GM12891 (cell line): ENCODE measurements around the gene PTCH1.
A peak's percentile ranks its signal among the peaks of the same experiment; 100 is the strongest.

Experiments used
- DNase-seq: peaks from one replicate; pipeline ENCODE4 v3.0.0; 2011; ENCODE audit warnings: low spot score; ENCODE audit not compliant: insufficient read length
- FAIRE-seq: peaks from 2 replicates; lab custom pipeline; 2011; peaks lifted over from hg19 to GRCh38; lab: Jason Lieb, UNC
- PAX5 ChIP-seq: IDR thresholded peaks from 2 replicates; pipeline ENCODE4 v1.6.1; 2011; ENCODE audit warnings: low read length, moderate library complexity, mild to moderate bottlenecking; ENCODE audit not compliant: insufficient read depth, severe bottlenecking
- POLR2A ChIP-seq: IDR thresholded peaks from 2 replicates; pipeline ENCODE4 v1.6.1; 2011; ENCODE audit warnings: low read depth, low read length, control low read depth
- POLR2AphosphoS5 ChIP-seq: IDR thresholded peaks from 2 replicates; pipeline ENCODE4 v1.6.1; 2011; ENCODE audit warnings: low read depth, low read length, control low read depth
- POU2F2 ChIP-seq: IDR thresholded peaks from 2 replicates; pipeline ENCODE4 v1.6.1; 2011; ENCODE audit warnings: low read depth, mild to moderate bottlenecking, control low read depth, low read length, moderate library complexity
- SPI1 ChIP-seq: IDR thresholded peaks from 2 replicates; pipeline ENCODE4 v1.6.1; 2011; ENCODE audit warnings: low read depth, low read length, control low read depth
- TAF1 ChIP-seq: IDR thresholded peaks from 2 replicates; pipeline ENCODE4 v1.6.1; 2011; ENCODE audit warnings: low read depth, low read length, control low read depth

Gene PTCH1

DNA sequence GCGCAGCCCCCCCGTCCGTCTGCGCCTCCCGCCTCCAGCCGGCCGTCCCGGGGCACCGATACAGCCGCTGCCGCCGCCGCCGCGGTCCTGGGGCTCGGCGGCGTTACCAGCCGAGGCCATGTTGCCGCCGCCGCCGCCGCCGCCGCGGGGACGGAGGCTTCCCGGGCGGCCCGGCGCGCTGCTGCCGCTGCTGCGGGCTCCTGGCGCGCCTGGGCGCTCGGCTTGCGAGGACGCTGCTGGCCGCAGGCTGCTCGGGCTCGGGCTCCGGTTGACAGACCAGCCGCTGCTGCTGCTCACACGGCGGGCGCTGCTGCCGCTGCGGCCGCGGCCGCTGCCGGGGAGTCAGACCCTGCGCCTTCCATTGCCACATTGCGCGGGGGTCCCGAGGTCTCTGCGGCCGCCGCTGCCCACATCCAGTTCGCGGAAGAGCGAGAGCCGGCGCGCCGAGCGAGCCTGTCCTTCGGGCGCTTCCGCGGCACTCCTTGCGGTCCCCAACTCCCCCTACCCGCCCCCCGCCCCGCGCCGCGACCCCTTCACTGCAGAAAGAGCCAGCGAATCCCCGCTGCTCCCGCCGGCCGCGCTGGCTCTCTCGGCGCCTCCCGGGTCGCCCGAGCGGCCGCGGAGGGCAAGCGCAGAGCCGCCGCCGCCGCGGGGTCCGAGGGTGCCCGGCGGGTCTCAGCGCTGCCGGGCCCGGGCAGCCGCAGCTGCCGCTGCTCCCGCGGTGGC, 8.4 kb downstream of the PTCH1 start:
- no peak for DNase-seq

DNA sequence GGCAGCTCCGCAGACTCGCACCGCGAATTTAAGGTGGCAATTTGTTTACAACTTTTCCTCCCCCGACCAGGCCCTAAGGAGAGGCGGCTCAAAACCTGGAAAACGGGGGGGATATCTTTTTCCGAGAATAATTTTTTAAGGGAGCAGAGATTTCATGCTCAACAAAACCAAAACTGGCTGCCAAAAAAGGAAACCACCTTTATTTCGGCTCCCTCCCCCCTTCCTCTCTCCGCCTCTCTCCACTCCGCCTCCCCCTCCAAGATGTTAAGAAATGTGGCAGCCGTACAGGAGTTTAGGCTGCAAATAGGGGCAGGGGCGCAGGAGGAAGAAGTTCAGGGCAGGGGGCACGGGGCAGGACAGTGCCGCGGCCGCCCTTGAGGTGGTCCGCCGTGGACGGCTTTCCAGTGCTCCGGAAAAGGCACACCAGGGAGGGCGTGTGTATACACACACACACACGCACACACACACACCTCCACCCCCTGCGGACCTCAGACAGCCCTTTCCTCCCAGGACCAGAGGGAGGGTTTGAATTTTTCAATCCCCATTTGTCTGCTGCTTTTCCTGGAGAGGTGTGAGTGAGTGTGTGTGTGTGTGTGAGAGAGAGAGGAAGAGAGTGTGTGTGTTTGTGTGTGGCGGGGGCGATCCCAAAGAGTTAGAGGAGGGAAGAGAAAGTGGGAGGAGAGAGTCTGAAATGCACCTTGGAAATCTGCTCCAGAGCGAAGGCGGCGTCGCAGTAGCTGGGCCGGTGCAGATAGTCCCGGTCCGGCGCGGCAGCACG, 9.1 kb downstream of the PTCH1 start:
- FAIRE-seq (peak; percentile 66), DNase-seq (no peak)
- TF ChIP-seq SPI1: peak; percentile 34; the same call in 1 of the 2 replicates
- TF ChIP-seq TAF1: no peak
- no peak for TF ChIP-seq POLR2A
- no peak for TF ChIP-seq POLR2AphosphoS5
- TF ChIP-seq POU2F2: no peak
- no peak for TF ChIP-seq PAX5

More for the DNA sequence above, 8.4 kb downstream of the PTCH1 start:
- FAIRE-seq: peak; percentile 23
- no peak for TF ChIP-seq PAX5
- TF ChIP-seq POU2F2: no peak
- TF ChIP-seq POLR2A: no peak
- no peak for TF ChIP-seq TAF1
- TF ChIP-seq POLR2AphosphoS5: no peak
- TF ChIP-seq SPI1: no peak

DNA sequence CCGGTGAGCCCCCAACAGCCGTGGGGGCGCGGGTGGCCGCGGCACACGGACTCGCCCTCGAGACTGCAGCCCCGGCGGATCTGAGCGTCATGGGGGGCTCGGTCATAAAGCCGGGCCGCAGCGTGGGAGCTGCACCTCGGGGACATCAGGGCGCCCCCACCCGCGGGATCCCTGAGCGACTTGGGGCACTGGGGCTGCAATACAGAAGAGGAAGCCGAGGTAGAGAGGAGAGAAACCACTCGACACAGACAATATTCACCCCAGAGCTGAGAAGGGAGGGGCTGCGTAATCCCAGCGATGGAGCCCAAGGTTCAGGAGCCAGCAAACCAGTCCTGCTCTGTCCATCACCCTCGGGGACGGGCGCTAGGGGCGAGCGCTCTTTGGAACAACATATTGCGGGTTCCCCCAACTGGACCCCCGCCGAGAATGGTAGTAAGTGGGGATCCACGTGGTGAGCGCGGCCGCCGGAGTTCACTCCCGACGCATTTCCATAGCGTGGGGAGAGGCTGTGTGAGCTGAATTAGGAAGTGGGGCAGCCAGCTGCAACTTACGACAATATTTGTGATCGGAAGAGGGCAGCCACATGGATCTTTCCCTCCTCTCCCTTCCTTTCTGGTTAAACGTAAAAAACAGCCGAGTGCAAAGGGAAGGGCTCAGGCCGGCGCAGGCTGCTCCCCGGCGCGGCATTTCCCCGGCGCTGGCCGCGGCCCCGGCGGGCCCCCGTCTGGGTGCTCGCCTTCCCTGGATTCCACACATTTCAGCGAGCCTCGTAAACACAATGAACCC, 9.9 kb downstream of the PTCH1 start:
- no peak for TF ChIP-seq POLR2A
- 0 out of 2 replicates have a peak, but pooled peaks have one; percentile 7 for TF ChIP-seq SPI1
- no peak for FAIRE-seq

DNA sequence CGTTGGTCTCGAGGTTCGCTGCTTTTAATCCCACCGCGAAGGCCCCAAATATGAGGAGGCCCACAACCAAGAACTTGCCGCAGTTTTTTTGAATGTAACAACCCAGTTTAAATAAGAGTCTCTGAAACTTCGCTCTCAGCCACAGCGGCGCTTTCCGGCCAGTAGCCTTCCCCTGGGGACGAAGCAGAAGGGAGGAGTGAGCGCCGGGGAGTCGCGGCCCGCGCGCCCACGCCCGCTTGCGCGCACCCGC, 10.4 kb downstream of the PTCH1 start:
- FAIRE-seq: no peak
- no peak for TF ChIP-seq POLR2A
- no peak for TF ChIP-seq SPI1
- TF ChIP-seq TAF1: no peak
- TF ChIP-seq POU2F2: no peak
- TF ChIP-seq PAX5: no peak
- TF ChIP-seq POLR2AphosphoS5: no peak; the same call in 1 of the 2 replicates
- DNase-seq: no peak

More for the DNA sequence above, 9.9 kb downstream of the PTCH1 start:
- DNase-seq: no peak

DNA sequence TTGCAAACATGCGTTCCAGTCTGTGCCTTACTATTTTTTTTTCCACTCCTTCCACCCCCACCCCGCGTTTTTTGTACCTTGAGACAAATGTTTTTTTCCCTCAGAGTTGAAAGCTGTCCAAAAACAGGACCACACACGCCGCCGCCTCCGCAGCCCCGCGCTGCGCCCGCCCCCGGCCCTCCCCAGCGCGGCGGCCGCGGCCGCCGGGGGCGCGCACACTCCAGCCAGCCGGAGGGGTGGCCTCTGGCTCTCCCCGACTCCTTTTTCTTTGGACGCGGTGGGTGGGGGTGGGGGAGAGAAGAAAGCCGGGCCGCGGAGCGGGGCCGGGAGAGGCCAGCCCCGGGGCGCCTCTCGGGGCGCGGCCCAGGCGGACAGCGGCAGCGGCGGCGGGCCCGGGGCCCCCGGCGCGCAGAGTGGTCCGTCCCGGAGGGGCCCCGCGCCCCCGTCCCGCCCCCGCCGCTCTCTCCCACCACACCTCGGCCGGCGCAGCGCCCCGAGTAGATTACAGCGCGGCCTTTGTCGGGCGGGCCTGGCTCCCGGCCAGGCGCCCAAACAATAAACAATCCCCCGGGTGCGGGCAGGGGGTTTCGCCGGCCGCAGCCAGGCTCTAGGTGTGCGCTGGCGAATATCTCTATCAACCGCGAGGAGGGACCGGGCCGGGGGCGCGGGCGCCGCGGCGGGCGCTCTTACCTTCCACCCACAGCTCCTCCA, 10.9 kb downstream of the PTCH1 start:
- no peak for FAIRE-seq
- DNase-seq: peak; percentile 58

DNA sequence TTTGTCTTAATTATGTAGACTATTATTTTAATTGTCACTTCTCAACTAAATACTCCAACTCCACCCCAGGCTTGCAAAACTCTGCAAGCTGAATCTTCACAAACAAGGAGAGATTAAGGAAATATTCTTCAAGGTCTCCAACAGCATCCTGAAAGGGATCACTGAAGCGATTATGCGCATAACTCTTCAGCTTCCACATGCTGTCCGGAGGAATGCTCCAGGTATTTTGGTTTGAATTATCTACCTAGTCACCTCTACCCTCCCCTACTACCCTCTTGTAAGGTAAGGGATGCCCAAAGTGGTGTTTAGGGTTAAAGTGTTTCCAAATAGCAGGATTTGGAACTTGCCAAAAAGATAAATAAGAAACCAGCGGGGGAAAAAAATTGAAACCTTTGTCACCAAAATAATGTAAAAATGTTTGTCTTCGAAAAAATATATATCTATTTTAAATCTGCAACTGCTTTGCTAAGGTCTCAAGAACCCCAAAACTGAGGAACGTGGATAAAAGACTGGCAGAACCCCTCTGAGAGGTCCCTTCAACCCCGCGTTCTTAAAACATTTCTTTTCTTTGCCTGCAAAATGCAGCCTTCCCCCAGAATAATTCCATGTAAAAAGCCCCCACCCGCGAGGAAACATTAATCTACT, 11.6 kb downstream of the PTCH1 start:
- TF ChIP-seq PAX5 (no peak), POLR2A (no peak), SPI1 (no peak), POLR2AphosphoS5 (no peak), TAF1 (no peak), POU2F2 (no peak)
- DNase-seq: no peak
- FAIRE-seq: no peak

More for the DNA sequence above, 10.9 kb downstream of the PTCH1 start:
- TF ChIP-seq PAX5 (no peak), POU2F2 (no peak), TAF1 (no peak)

DNA sequence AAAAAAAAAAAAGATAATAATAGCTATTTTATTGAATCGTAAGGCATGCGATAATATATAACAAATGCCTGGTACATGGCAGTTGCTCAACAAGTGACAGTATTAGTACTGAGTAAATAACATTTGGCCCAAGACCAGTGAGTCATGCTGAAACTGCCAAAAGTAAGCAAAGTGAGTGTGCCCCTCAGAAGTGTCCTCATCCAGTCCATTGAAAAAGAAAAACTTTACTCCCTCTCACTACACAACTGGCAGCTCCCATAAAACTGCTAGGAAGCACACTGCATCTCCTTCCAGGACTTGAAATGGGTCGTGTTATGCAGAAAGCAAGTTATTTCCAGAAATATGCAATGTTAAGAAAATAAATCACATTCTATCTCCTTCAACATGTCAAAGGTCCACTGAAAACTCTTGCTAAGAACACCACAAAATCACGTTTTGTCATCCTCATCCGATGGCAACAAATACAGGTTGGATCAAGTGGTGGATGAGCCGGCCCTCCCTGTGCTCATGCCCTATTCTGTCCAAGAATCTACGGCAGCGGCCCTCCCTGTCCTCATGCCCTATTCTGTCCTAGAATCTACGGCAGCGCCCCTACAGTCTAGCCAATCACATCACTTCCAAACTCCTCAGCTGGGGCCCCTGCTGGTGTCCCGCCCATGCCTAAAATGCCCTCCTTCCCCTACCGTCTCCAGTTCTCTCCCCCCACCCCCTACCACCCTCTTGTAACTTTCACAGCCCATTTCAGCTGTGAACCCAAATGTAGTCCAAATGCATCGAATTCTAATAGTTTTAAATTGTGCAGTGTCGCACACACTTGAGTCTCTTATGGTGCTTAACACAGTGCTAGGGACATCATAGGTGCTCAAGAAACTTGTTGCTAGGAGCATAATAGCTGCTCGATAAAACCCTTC, 12.5 kb downstream of the PTCH1 start:
- no peak for FAIRE-seq
- TF ChIP-seq PAX5 (no peak), SPI1 (no peak), TAF1 (no peak)
- DNase-seq: no peak

DNA sequence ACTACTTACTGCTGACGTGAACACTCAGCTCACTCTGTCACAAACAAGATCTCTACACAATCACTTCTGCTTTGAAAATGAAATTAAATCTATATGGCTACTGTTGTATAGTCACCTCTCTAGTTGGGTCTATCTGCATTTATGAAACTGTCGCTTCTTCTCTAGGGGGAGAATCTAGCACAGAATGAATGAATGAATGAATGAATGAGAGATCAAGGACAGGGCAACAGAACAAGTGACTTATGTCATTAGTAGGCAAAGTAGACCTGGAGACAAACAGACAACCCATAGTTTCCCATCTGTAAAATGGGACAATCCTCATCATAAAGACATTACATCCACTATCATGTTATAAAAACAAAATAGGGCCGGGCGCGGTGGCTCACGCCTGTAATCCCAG, 13.4 kb downstream of the PTCH1 start:
- DNase-seq (no peak), FAIRE-seq (no peak)
- TF ChIP-seq PAX5 (no peak), SPI1 (no peak), POU2F2 (no peak), POLR2A (no peak)

DNA sequence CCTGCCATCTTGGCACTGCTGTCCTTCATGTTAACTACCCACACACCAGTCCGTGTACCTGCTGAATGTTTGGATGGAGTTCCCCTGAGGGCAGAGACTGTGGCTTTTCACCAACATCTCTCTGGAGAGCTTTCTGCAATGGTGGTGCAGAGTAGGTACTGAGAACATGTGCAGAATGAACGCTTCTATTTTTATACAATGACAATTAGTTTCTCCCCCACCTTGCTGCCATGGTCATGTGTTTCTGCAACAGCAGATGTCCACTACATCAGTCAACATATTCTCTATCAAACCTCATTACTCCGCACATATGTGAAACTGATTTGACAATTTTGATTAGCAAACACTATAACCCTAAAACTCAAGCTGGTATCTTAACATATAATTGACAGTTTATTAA, 14.5 kb downstream of the PTCH1 start:
- DNase-seq (no peak), FAIRE-seq (no peak)
- TF ChIP-seq POLR2AphosphoS5 (no peak), PAX5 (no peak), POLR2A (no peak), TAF1 (no peak), POU2F2 (no peak), SPI1 (no peak)
